Measurements from ENCODE around the gene PREB.
"Not testable (repeated sequence)": the region's sequence is repeated elsewhere in the genome, so short reads cannot be mapped to it uniquely, and the experiment has no call there.

The PREB gene

DNA sequence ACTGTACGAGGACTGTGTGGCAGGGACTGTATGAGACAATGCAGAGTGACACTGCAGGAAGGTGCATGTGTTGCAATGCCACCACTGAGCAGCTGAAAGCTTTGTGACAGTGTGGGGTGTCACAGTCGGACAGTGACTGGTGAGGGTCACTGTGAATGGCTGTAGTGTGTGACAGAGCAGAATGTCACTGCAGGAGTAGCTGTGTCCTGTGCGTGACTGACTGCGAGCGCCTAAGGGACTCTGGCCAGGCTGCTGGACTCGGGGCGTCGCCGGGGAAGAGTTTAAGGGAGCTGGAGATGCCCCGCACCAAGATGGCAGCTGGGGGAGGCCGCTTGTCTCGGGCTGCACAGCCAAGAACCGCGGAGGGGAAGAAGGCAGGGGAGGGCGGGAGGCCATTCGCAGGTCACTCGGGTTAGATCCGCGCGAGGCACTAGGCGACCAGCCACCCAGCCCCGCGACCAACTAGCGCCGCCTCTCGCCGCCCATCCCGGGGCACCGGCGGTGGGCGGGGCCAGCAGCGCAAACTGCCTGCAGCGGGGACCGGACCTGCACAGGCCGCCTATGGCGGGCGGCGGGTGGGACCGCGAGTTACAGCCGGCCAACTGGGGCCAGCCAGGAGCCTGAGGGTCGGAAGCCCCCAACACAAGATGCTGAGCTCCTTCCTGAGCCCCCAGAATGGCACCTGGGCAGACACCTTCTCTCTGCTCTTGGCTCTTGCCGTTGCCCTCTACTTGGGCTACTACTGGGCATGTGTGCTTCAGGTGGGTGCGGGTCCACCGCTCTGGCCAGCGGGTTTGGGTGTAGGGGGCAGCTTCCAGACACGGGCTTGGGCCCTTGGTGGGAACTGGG lies 10.9 kb downstream of the PREB start, which contains the start of gene ABHD1:
TSS of gene ABHD1 (plus strand) at position 514 of the 849 bp plus-strand sequence. CDS start at position 648, 134 bp downstream.
- DNase-seq: peak; percentile 11 to 55

DNA sequence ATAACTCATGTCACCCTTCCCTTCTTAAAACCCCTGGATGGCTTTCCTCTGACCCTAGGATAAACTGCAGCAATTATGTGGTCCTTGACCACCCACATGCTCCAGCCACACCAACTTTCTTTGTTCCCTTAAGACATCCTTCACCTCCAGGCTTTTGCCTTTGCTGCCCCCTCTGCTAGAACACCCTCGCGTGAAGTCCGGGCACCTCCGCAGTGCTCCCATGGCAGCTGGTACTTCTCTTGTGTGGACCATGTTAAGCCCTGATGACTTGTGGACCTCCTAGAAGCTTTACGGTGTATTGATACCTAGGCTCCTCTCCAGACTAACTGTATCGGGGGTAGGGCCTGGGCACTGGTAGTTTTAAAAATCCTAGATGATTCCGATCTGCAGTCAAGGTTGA lies 11.6 kb downstream of the PREB start:
- no peak for DNase-seq

DNA sequence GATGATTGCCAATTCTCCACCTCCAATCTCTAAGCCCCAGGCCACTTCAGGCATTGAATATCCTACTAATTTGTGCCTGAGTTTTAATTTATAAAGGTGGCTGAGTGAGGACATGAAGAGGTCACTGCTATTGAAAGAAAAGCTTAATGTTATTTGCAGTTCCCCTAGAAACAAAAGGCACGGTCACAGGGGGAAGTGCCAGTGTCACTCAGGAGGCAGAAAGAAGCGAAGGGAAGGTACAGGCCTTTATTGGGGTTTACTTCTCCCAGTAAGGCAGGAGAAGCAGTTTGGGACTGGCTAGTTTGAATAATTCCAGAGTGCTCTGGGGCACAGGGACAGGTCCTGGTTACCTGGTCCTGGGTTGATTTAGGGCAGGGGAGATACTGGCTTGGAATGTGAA lies 12.5 kb downstream of the PREB start:
- DNase-seq: no peak

DNA sequence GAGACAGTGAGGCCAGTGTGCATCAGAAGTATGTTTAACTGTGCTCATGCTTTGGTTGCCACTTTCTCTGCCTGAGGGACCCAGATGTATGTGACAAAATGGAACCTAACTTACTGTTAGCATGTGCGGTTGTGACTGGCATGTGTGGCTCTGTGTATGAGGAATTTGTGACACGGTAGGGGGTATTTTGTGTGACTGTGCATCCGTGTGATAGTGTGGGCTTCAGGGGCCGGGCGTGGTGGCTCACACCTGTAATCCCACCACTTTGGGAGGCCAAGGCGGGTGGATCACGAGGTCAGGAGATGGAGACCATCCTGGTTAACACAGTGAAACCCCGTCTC lies 15.1 kb downstream of the PREB start:
- DNase-seq: not testable (repeated sequence)

GRCh38 chr2:27118525-27119329 lies 15.7 kb downstream of the PREB start, which contains the start of gene CGREF1:
TSS of gene CGREF1 (minus strand) at chr2:27119128. CDS start at chr2:27104366, 14,762 bp downstream.
- DNase-seq: no peak

GRCh38 chr2:27117995-27118524 lies 16.4 kb downstream of the PREB start:
- DNase-seq: no peak

GRCh38 chr2:27115519-27115918 lies 18.9 kb downstream of the PREB start:
- DNase-seq: no peak

DNA sequence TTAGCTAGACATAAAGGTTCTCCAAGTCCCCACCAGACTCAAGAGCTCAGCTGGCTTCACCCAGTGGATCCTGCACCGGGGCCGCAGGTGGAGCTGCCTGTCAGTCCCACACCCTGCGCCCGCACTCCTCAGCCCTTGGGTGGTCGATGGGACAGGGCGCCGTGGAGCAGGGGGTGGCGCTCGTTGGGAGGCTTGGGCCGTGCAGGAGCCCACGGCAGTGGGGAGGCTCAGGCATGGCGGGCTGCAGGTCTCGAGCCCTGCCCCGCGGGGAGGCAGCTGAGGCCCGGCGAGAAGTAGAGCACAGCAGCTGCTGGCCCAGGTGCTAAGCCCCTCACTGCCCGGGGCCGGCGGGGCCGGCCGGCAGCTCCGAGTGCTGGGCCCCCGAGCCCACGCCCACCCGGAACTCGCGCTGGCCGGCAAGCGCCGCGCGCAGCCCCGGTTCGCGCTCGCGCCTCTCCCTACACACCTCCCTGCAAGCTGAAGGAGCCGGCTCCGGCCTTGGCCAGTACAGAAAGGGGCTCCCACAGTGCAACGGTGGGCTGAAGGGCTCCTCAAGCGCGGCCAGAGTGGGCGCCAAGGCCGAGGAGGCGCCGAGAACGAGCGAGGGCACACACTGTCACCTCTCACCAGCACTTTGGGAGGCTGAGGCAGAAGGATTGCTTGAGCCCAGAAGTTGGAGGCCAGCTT lies 22.9 kb downstream of the PREB start:
- DNase-seq: not testable (repeated sequence)

- not testable (repeated sequence) for DNase-seq
Observed at GRCh38 chr2:27110603-27111352, 23.7 kb downstream of the PREB start.

DNA sequence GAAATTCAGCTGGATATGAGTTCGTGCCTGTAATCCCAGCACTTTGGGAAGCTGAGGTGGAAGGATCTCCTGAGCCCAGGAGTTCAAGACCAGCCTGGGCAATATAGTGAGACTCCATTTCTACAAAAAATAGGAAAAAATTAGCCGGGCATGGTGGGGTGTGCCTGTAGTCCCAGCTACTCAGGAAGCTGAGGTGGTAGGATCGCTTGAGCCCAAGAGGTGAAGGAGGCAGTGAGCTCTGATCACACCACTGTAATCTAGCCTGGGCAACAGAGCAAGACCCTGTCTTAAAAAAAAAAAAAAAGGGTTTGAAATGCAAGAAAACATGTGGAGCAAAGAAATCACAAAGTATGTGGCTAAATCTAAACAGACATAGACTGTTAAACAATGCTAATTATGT lies 25.4 kb downstream of the PREB start:
- DNase-seq: no peak

- no peak for DNase-seq
Observed at GRCh38 chr2:27108221-27108620, 26.2 kb downstream of the PREB start.

GRCh38 chr2:27105981-27106380 lies 28.5 kb downstream of the PREB start:
- no peak for DNase-seq

DNA sequence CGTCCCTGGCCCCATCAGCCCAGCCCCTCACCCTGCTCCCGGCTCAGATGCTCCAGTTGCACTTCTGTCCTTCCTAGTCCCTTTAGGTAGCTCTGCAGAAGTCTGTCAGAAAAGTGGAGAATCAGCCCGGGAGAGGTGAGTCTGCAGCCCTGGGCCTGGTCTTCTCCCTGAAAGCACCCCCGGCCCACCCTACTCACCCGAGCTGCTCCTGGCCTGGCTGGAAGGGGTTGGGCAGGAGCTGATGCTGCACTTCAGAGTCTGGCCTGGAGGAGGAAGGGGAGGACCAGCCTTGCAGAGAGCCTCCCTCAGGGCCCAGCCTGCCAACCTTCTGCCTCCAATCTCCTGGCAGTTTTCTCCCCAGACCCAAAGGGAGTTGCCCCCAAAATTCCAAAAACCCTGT lies 32.1 kb downstream of the PREB start:
- no peak for DNase-seq

GRCh38 chr2:27100036-27100435 lies 34.4 kb downstream of the PREB start:
- DNase-seq: no peak

- no peak for DNase-seq
Observed at GRCh38 chr2:27099334-27099955, 35.0 kb downstream of the PREB start.

GRCh38 chr2:27097341-27097740 lies 37.1 kb downstream of the PREB start:
- DNase-seq: no peak

- DNase-seq: no peak
Observed at GRCh38 chr2:27096748-27097297, 37.6 kb downstream of the PREB start.

GRCh38 chr2:27095745-27096651 lies 38.4 kb downstream of the PREB start:
- peak in 1 of 2 donors; percentile 40 for DNase-seq

- no peak for DNase-seq
Observed at GRCh38 chr2:27095427-27095744, 39.0 kb downstream of the PREB start.

GRCh38 chr2:27094353-27094984 lies 40.0 kb downstream of the PREB start:
- no peak for DNase-seq
